Hepatocyte (in vitro differentiated cells): ENCODE data around the gene GBE1.

Source experiments
- CTCF ChIP-seq: fragments of 200-600 bp; sonication (generic); IDR thresholded peaks from 2 replicates; pipeline ENCODE4 v1.5.1; 2016; ENCODE audit warnings: antibody characterized with exemption, mild to moderate bottlenecking; ENCODE audit not compliant: poor library complexity
- EZH2 ChIP-seq: fragments of 200-600 bp; sonication (generic); IDR thresholded peaks from 2 replicates; pipeline ENCODE4 v1.6.1; 2016; ENCODE audit warnings: antibody characterized with exemption, mild to moderate bottlenecking, borderline replicate concordance

GRCh38 chr3:81484520-81484919 is 276.9 kb downstream of the GBE1 start:
- no peak for TF ChIP-seq CTCF
- no peak for TF ChIP-seq EZH2
